Body of pancreas (tissue), 4 donors: ENCODE measurements around the gene RGPD8.

Experiments
- POLR2A ChIP-seq, 3 donors: fragments of 450-650 bp; IDR thresholded peaks; one replicate each; pipeline ENCODE4 v1.6.1; 2016; ENCODE audit warnings: antibody characterized with exemption in 3 of 3, mild to moderate bottlenecking in 2 of 3
- TF ChIP-seq, protein P1 (sequence below), 7 experiments: fragments of 450-650 bp in 4 of 7; fragments of 200-600 bp in 3 of 7; sonication (generic) in 3 of 7; IDR thresholded peaks; one replicate each; pipeline ENCODE4 v1.5.1; 2016 to 2019; ENCODE audit warnings: antibody characterized with exemption in 7 of 7

DNA sequence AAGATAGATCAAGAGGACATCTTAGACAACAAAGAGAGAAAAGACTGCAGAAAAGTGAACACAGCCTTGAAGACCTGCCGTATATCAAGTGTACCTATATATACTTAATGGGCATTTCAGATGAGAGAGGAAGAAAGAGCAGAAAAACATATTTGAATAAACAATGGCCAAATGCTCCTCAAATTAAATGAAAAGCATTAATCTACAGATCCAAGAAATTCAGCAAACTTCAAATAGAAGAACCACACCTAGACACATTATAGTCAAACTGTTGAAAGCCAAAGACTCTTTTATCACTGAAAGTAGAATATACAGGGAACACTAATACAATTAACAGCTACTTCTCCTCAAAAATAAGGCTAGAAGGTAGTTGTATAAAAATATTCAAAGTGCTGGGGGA is 29.8 kb upstream of the RGPD8 start:
- TF ChIP-seq POLR2A (IDR thresholded peaks at IDR 0.05), result no peak
- TF ChIP-seq, protein P1, sequence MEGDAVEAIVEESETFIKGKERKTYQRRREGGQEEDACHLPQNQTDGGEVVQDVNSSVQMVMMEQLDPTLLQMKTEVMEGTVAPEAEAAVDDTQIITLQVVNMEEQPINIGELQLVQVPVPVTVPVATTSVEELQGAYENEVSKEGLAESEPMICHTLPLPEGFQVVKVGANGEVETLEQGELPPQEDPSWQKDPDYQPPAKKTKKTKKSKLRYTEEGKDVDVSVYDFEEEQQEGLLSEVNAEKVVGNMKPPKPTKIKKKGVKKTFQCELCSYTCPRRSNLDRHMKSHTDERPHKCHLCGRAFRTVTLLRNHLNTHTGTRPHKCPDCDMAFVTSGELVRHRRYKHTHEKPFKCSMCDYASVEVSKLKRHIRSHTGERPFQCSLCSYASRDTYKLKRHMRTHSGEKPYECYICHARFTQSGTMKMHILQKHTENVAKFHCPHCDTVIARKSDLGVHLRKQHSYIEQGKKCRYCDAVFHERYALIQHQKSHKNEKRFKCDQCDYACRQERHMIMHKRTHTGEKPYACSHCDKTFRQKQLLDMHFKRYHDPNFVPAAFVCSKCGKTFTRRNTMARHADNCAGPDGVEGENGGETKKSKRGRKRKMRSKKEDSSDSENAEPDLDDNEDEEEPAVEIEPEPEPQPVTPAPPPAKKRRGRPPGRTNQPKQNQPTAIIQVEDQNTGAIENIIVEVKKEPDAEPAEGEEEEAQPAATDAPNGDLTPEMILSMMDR (IDR thresholded peaks at IDR 0.05), result no peak
